ENCODE measurements around the gene CEP63. TPM values are rescaled to one million over a fixed set of nuclear protein-coding genes. Genes with fewer than 3 reads are reported as not detected.

Gene CEP63
- total and polyA plus RNA-seq, 2 of the 8 experiments (the other 6 are each of a cell fraction or from before 2014, with no cell fraction given): 5.3 to 18.2 TPM

DNA sequence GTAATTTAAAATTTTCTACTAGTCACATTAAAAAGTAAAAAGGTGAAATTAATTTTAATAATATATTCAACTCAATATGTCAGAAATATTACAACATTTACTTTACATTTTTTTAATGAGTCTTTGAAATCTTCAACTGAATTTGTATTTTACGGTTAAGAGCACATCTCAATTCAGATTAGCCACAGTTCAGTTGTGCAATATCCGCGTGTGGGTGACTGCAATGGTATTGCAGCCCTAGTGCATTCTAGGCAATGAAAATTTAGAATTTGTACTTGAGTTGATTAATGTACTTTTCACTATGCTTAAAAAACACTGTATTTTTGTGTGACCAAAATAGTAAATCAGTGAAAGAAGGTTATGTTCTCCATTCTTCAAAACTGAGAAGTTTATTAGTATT is 57.3 kb downstream of the CEP63 start:
- no peak overlapping the region for H3K18ac ChIP-seq (ENCODE audit: extremely low read depth, low read length)
- no peak overlapping the region for H2BK12ac ChIP-seq (ENCODE audit: low read depth, low read length)
- no peak overlapping the region for H3K4me2 ChIP-seq (ENCODE audit: insufficient read depth in 1 of 2, low read depth in 2 of 2, low read length in 2 of 2)
- no peak overlapping the region for H4K8ac ChIP-seq (ENCODE audit: extremely low read depth, insufficient read depth, low read length)
- no peak overlapping the region for H3K56ac ChIP-seq (replicated peaks; ENCODE audit: insufficient read length, low read depth, low read length)
- H2AK5ac ChIP-seq (ENCODE audit: low read depth, low read length): no peak overlapping the region
- H2BK15ac ChIP-seq (ENCODE audit: low read length): no peak overlapping the region
- FAIRE-seq (no peak), DNase-seq (ENCODE audit: low read depth in 1 of 2, low spot score in 2 of 2) (no peak)
- H2BK20ac ChIP-seq (ENCODE audit: low read length): no peak overlapping the region
- no peak overlapping the region for H2BK5ac ChIP-seq (ENCODE audit: low read depth, low read length)
- H2BK120ac ChIP-seq (replicated peaks; ENCODE audit: low read depth, low read length): no peak overlapping the region
- H3K23me2 ChIP-seq (ENCODE audit: low read depth, low read length): no peaks in the 10 kb centered on the region
- H3K79me2 ChIP-seq (ENCODE audit: control insufficient read depth in 1 of 2, insufficient read depth in 2 of 2, low read length in 2 of 2): no peaks in the 10 kb centered on the region
- H3K79me1 ChIP-seq (ENCODE audit: low read depth, low read length): no peaks in the 10 kb centered on the region
- no peak overlapping the region for H3K4ac ChIP-seq (replicated peaks; ENCODE audit: insufficient read length, low read depth, low read length)
- no peak overlapping the region for H3K9ac ChIP-seq (replicated peaks in 1 of 4; ENCODE audit: extremely low read depth in 1 of 4, low read depth in 3 of 4, low read length in 3 of 4)
- no peaks in the 10 kb centered on the region for H3K9me3 ChIP-seq (ENCODE audit: insufficient read depth in 2 of 2, low read depth in 1 of 2, low read length in 1 of 2)
- no peaks in the 10 kb centered on the region for H3K27me3 ChIP-seq (replicated peaks in 1 of 4; ENCODE audit: control insufficient read depth in 3 of 4, extremely low read depth in 1 of 4, insufficient read depth in 3 of 4, low read length in 3 of 4)
- ChIA-PET CTCF (ENCODE audit: partially characterized antibody) (interaction anchor here (1.1 kb wide), 1 partner anchor 23 kb away, joined by 3 read pairs; no protein-coding TSS in a partner anchor), POLR2A (ENCODE audit: partially characterized antibody) (interaction anchor here (0.7 kb wide), 1 partner anchor 57 kb away, joined by 4 read pairs; the partner anchor contains the start of genes ANAPC13 and CEP63)
- H4K91ac ChIP-seq (replicated peaks; ENCODE audit: insufficient read length, low read length): no peak overlapping the region
- peaks cover 0 to 7% (median 0%) of the 10 kb centered on the region in 4 experiments; a peak in 2 of 8 replicates for H3K36me3 ChIP-seq (ENCODE audit: control insufficient read depth in 2 of 4, insufficient read depth in 4 of 4, low read length in 3 of 4)
- 91% methylated on average over 3 of the region's 3 CpGs; no CpG with 5 or more reads in 1 of the 2 experiments for WGBS, 2 experiments (ENCODE audit: extremely low coverage in 1 of 2, insufficient coverage in 1 of 2, insufficient read length in 1 of 2, insufficient replicate concordance in 2 of 2, low coverage in 1 of 2, low lambda C conversion rate in 2 of 2, missing lambda C conversion rate in 1 of 2)
- H3K4me3 ChIP-seq (ENCODE audit: extremely low read depth in 1 of 4, insufficient read depth in 2 of 4, low read depth in 3 of 4, low read length in 4 of 4): no peak overlapping the region
- H4K5ac ChIP-seq (ENCODE audit: insufficient read length, low read depth, low read length): no peak overlapping the region
- H4K20me1 ChIP-seq (replicated peaks in 1 of 2; ENCODE audit: control insufficient read depth in 1 of 2, insufficient read depth in 2 of 2, low read length in 2 of 2): no peaks in the 10 kb centered on the region
- no peak overlapping the region for H3K14ac ChIP-seq (ENCODE audit: insufficient read length)
- no peak overlapping the region for H3K23ac ChIP-seq (ENCODE audit: insufficient read length)
- H2AFZ ChIP-seq (ENCODE audit: low read length): no peak overlapping the region
- H3K4me1 ChIP-seq (replicated peaks in 1 of 4; ENCODE audit: control insufficient read depth in 3 of 4, insufficient read depth in 4 of 4, low read length in 3 of 4): no peaks in the 10 kb centered on the region
- no peak overlapping the region for H3K27ac ChIP-seq (ENCODE audit: low read depth, low read length)
- TF ChIP-seq CHD1 (IDR thresholded peaks at IDR 0.05; ENCODE audit: low read depth, low read length) (no peak), SIN3A (conservative IDR thresholded peaks at IDR 0.05 in 1 of 2, IDR thresholded peaks at IDR 0.05 in 1 of 2; ENCODE audit: low read depth in 1 of 2, low read length in 2 of 2) (no peak), RXRA (IDR thresholded peaks at IDR 0.05; ENCODE audit: insufficient read depth, low read depth, low read length) (no peak), HDAC2 (IDR thresholded peaks at IDR 0.05; ENCODE audit: borderline replicate concordance in 1 of 2, low read depth in 2 of 2, low read length in 2 of 2) (no peak), ASH2L (IDR thresholded peaks at IDR 0.05; ENCODE audit: low read length) (no peak), NRF1 (IDR thresholded peaks at IDR 0.05; ENCODE audit: low read depth, low read length) (no peak)

Measured in H1 (cell line).